ENCODE results near the gene CUEDC1. TPM values are rescaled to one million over a fixed set of nuclear protein-coding genes. Genes with fewer than 3 reads are reported as not detected.

Gene CUEDC1
- total and polyA plus RNA-seq, 2 of the 13 experiments (the other 11 are each of a cell fraction or from before 2014, with no cell fraction given), result 7.4 to 12.9 TPM

DNA sequence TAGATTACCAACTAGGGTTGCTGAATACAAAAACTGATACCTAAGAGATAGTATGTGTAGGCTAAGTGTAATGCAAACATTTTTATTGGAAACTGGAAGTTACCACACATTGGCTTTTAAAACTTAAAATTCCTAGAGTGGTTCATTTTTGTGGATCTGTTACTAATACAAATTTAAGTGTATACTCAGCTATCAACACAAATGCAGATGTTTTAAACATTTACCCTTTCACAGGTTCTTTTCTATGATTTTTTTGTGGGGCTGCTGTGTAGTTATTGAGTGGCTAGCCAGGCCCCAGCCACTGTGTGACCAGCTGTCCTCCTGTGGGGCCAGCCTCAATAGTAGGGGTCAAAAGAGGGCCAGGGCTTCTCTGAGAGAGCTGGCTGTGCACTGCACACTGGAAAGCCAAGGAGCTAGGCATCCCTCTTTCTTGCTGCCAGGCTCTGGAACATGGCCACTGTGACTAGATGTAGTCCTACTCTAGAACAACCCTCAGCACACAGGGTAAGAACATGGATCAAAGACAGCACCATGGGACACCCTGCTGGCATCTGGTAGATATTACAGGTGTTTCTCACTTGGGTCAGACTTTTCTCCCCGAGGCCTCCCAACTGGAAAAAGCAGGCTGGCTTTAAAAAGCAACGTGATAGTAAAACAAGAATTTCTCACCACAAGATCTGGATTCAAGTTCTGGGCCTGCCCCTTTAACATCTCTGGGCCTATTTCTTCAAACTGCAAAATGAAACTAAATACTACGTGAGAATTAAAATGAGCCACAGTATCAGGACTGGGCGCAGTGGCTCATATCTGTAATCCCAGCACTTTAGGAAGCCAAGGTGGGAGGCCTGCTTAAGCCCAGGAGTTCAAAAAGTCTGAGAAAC is 40.1 kb upstream of the CUEDC1 start (continued):
- TF ChIP-seq, protein P1, sequence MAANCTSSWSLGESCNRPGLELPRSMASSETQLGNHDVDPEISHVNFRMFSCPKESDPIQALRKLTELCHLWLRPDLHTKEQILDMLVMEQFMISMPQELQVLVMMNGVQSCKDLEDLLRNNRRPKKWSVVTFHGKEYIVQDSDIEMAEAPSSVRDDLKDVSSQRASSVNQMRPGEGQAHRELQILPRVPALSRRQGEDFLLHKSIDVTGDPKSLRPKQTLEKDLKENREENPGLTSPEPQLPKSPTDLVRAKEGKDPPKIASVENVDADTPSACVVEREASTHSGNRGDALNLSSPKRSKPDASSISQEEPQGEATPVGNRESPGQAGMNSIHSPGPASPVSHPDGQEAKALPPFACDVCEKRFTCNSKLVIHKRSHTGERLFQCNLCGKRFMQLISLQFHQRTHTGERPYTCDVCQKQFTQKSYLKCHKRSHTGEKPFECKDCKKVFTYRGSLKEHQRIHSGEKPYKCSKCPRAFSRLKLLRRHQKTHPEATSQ (CRISPR knock-in tag; IDR thresholded peaks at IDR 0.05; ENCODE audit: borderline replicate concordance), result 0 out of 2 replicates have a peak, but pooled peaks have one; percentile 37
- TF ChIP-seq, protein P2, sequence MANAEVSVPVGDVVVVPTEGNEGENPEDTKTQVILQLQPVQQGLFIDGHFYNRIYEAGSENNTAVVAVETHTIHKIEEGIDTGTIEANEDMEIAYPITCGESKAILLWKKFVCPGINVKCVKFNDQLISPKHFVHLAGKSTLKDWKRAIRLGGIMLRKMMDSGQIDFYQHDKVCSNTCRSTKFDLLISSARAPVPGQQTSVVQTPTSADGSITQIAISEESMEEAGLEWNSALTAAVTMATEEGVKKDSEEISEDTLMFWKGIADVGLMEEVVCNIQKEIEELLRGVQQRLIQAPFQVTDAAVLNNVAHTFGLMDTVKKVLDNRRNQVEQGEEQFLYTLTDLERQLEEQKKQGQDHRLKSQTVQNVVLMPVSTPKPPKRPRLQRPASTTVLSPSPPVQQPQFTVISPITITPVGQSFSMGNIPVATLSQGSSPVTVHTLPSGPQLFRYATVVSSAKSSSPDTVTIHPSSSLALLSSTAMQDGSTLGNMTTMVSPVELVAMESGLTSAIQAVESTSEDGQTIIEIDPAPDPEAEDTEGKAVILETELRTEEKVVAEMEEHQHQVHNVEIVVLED (CRISPR knock-in tag; IDR thresholded peaks at IDR 0.05; ENCODE audit: borderline replicate concordance), result no peak
- TF ChIP-seq, protein P3, sequence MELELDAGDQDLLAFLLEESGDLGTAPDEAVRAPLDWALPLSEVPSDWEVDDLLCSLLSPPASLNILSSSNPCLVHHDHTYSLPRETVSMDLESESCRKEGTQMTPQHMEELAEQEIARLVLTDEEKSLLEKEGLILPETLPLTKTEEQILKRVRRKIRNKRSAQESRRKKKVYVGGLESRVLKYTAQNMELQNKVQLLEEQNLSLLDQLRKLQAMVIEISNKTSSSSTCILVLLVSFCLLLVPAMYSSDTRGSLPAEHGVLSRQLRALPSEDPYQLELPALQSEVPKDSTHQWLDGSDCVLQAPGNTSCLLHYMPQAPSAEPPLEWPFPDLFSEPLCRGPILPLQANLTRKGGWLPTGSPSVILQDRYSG (CRISPR knock-in tag; IDR thresholded peaks at IDR 0.05), result no peak
- TF ChIP-seq ZFY (CRISPR knock-in tag; IDR thresholded peaks at IDR 0.05), result no peak
- TF ChIP-seq, protein P4, sequence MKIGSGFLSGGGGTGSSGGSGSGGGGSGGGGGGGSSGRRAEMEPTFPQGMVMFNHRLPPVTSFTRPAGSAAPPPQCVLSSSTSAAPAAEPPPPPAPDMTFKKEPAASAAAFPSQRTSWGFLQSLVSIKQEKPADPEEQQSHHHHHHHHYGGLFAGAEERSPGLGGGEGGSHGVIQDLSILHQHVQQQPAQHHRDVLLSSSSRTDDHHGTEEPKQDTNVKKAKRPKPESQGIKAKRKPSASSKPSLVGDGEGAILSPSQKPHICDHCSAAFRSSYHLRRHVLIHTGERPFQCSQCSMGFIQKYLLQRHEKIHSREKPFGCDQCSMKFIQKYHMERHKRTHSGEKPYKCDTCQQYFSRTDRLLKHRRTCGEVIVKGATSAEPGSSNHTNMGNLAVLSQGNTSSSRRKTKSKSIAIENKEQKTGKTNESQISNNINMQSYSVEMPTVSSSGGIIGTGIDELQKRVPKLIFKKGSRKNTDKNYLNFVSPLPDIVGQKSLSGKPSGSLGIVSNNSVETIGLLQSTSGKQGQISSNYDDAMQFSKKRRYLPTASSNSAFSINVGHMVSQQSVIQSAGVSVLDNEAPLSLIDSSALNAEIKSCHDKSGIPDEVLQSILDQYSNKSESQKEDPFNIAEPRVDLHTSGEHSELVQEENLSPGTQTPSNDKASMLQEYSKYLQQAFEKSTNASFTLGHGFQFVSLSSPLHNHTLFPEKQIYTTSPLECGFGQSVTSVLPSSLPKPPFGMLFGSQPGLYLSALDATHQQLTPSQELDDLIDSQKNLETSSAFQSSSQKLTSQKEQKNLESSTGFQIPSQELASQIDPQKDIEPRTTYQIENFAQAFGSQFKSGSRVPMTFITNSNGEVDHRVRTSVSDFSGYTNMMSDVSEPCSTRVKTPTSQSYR (CRISPR knock-in tag; IDR thresholded peaks at IDR 0.05; ENCODE audit: borderline replicate concordance), result peak; percentile 10; the same call in 1 of the 2 replicates
- no peak for TF ChIP-seq IKZF4 (CRISPR knock-in tag; IDR thresholded peaks at IDR 0.05; ENCODE audit: borderline replicate concordance, low read depth, not compliant biosample characterization)
- TF ChIP-seq ZBTB3 (CRISPR knock-in tag; IDR thresholded peaks at IDR 0.05; ENCODE audit: borderline replicate concordance, low read depth), result no peak
- TF ChIP-seq ZNF644 (CRISPR knock-in tag; IDR thresholded peaks at IDR 0.05; ENCODE audit: low read depth), result no peak
- TF ChIP-seq ZNF772 (CRISPR knock-in tag; IDR thresholded peaks at IDR 0.05), result 0 out of 2 replicates have a peak, but pooled peaks have one; percentile 29
- no peak for TF ChIP-seq ZFYVE20 (CRISPR knock-in tag; IDR thresholded peaks at IDR 0.05; ENCODE audit: borderline replicate concordance, low read depth)
- TF ChIP-seq, protein P5, sequence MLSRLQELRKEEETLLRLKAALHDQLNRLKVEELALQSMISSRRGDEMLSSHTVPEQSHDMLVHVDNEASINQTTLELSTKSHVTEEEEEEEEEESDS (CRISPR knock-in tag; IDR thresholded peaks at IDR 0.05; ENCODE audit: borderline replicate concordance), result no peak
- no peak for TF ChIP-seq NPAS2 (CRISPR knock-in tag; IDR thresholded peaks at IDR 0.05; ENCODE audit: borderline replicate concordance)
- TF ChIP-seq, protein P6, sequence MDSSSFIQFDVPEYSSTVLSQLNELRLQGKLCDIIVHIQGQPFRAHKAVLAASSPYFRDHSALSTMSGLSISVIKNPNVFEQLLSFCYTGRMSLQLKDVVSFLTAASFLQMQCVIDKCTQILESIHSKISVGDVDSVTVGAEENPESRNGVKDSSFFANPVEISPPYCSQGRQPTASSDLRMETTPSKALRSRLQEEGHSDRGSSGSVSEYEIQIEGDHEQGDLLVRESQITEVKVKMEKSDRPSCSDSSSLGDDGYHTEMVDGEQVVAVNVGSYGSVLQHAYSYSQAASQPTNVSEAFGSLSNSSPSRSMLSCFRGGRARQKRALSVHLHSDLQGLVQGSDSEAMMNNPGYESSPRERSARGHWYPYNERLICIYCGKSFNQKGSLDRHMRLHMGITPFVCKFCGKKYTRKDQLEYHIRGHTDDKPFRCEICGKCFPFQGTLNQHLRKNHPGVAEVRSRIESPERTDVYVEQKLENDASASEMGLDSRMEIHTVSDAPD (CRISPR knock-in tag; IDR thresholded peaks at IDR 0.05), result no peak
- no peak for TF ChIP-seq ARHGAP35 (CRISPR knock-in tag; IDR thresholded peaks at IDR 0.05; ENCODE audit: borderline replicate concordance)
- TF ChIP-seq, protein P7, sequence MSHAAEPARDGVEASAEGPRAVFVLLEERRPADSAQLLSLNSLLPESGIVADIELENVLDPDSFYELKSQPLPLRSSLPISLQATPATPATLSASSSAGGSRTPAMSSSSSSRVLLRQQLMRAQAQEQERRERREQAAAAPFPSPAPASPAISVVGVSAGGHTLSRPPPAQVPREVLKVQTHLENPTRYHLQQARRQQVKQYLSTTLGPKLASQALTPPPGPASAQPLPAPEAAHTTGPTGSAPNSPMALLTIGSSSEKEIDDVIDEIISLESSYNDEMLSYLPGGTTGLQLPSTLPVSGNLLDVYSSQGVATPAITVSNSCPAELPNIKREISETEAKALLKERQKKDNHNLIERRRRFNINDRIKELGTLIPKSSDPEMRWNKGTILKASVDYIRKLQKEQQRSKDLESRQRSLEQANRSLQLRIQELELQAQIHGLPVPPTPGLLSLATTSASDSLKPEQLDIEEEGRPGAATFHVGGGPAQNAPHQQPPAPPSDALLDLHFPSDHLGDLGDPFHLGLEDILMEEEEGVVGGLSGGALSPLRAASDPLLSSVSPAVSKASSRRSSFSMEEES (CRISPR knock-in tag; IDR thresholded peaks at IDR 0.05), result no peak; the same call in 1 of the 2 replicates
- no peak for TF ChIP-seq SIN3B (IDR thresholded peaks at IDR 0.05; ENCODE audit: low read length)

Data from HepG2 (cell line).